CD14-positive monocyte (primary cell): ENCODE measurements around the gene GPR183. TPM values are rescaled to one million over a fixed set of nuclear protein-coding genes. Genes with fewer than 3 reads are reported as not detected.
A peak's percentile ranks its signal among the peaks of the same experiment; 100 is the strongest.

ENCODE experiments used
- DNase-seq, 3 donors: peaks; one replicate each; pipeline ENCODE4 v3.0.0-alpha.2; 2011 to 2022
- H2AFZ ChIP-seq: 2 replicates; pipeline ENCODE4 v1.6.0; 2012; ENCODE audit warnings: mild to moderate bottlenecking, low read depth, low read length, inconsistent platforms; ENCODE audit not compliant: insufficient read depth, poor library complexity, severe bottlenecking
- H3K27ac ChIP-seq, 2 donors: 1 replicate in 1 of 2; 2 replicates in 1 of 2; pipeline ENCODE4 v1.5.1; 2012 to 2013; ENCODE audit warnings: low read length in 2 of 2, control low read depth in 1 of 2, inconsistent platforms in 1 of 2, low read depth in 1 of 2, mild to moderate bottlenecking in 1 of 2
- H3K27me3 ChIP-seq, 2 donors: one replicate each; pipeline versions ENCODE4 v1.6.0 to v1.6.1; 2011 to 2013; ENCODE audit warnings: low read length in 2 of 2; ENCODE audit not compliant: control insufficient read depth in 2 of 2, insufficient read depth in 2 of 2
- H3K36me3 ChIP-seq, 2 donors: replicated peaks in 1 of 2; 1 replicate in 1 of 2; 2 replicates in 1 of 2; pipeline versions ENCODE4 v1.5.1 to v1.6.1; 2012 to 2013; ENCODE audit warnings: low read length in 2 of 2, control low read depth in 1 of 2, inconsistent platforms in 1 of 2, mild to moderate bottlenecking in 1 of 2; ENCODE audit not compliant: insufficient read depth in 2 of 2, control insufficient read depth in 1 of 2
- H3K4me1 ChIP-seq, 2 donors: 1 replicate in 1 of 2; 2 replicates in 1 of 2; pipeline versions ENCODE4 v1.5.1 to v1.6.1; 2012 to 2013; ENCODE audit warnings: low read length in 2 of 2, control low read depth in 1 of 2, inconsistent platforms in 1 of 2, mild to moderate bottlenecking in 1 of 2, moderate library complexity in 1 of 2; ENCODE audit not compliant: insufficient read depth in 2 of 2, control insufficient read depth in 1 of 2
- H3K4me2 ChIP-seq: replicated peaks from 2 replicates; pipeline ENCODE3; 2012; ENCODE audit warnings: low read length, moderate library complexity, mild to moderate bottlenecking; ENCODE audit not compliant: poor library complexity, severe bottlenecking; ENCODE audit errors: extremely low read depth
- H3K4me3 ChIP-seq, 3 experiments: fragments of 200-600 bp in 1 of 3; sonication (generic) in 1 of 3; replicated peaks in 1 of 3; 1 replicate in 2 of 3; 2 replicates in 1 of 3; pipeline ENCODE4 v1.5.1; 2011 to 2013; ENCODE audit warnings: low read length in 3 of 3, mild to moderate bottlenecking in 3 of 3, control low read depth in 2 of 3, low read depth in 2 of 3, inconsistent platforms in 1 of 3, moderate library complexity in 1 of 3
- H3K79me2 ChIP-seq: 2 replicates; pipeline ENCODE4 v1.6.0; 2012; ENCODE audit warnings: mild to moderate bottlenecking, control low read depth, inconsistent platforms, low read length, moderate library complexity; ENCODE audit not compliant: insufficient read depth
- H3K9ac ChIP-seq: 2 replicates; pipeline ENCODE4 v1.6.0; 2017; ENCODE audit warnings: low read length, mild to moderate bottlenecking; ENCODE audit not compliant: insufficient read depth, poor library complexity, severe bottlenecking
- H3K9me3 ChIP-seq, 2 donors: replicated peaks in 1 of 2; 1 replicate in 1 of 2; 2 replicates in 1 of 2; pipeline versions ENCODE4 v1.5.1 to v1.6.1; 2012 to 2013; ENCODE audit warnings: low read length in 2 of 2, control low read depth in 1 of 2; ENCODE audit not compliant: control insufficient read depth in 1 of 2, insufficient read depth in 1 of 2
- H4K20me1 ChIP-seq: 2 replicates; pipeline ENCODE4 v1.6.0; 2012; ENCODE audit warnings: mild to moderate bottlenecking, low read length, control low read depth, moderate library complexity; ENCODE audit not compliant: insufficient read depth
- H3K27ac Mint-ChIP-seq, 7 donors: one replicate each; pipeline ENCODE4 v1.8.0; 2020; ENCODE audit warnings: mild to moderate bottlenecking in 7 of 7, mixed read lengths in 7 of 7, moderate library complexity in 6 of 7, inconsistent platforms in 2 of 7
- H3K27me3 Mint-ChIP-seq, 3 donors: one replicate each; pipeline ENCODE4 v1.8.0; 2021 to 2022; ENCODE audit warnings: low read depth in 3 of 3, mild to moderate bottlenecking in 3 of 3, mixed read lengths in 3 of 3, moderate library complexity in 3 of 3, inconsistent platforms in 1 of 3
- H3K36me3 Mint-ChIP-seq, 2 donors: one replicate each; pipeline ENCODE4 v1.8.0; 2020; ENCODE audit warnings: mixed read lengths in 2 of 2, inconsistent platforms in 1 of 2, mild to moderate bottlenecking in 1 of 2
- H3K4me1 Mint-ChIP-seq: one replicate; pipeline ENCODE4 v1.8.0; 2020; ENCODE audit warnings: mild to moderate bottlenecking, mixed read lengths
- H3K4me3 Mint-ChIP-seq, 2 donors: one replicate each; pipeline ENCODE4 v1.8.0; 2020; ENCODE audit warnings: mild to moderate bottlenecking in 2 of 2, mixed read lengths in 2 of 2, moderate library complexity in 1 of 2
- H3K9me3 Mint-ChIP-seq, 7 donors: one replicate each; pipeline ENCODE4 v1.8.0; 2020 to 2022; ENCODE audit warnings: mixed read lengths in 7 of 7, mild to moderate bottlenecking in 6 of 7, moderate library complexity in 6 of 7, inconsistent platforms in 2 of 7
- WGBS: methylation state at CpG from one replicate; pipeline ENCODE4 v1.1.5; 2013; ENCODE audit warnings: missing lambda C conversion rate; ENCODE audit not compliant: insufficient coverage; 5-methylcytosine and 5-hydroxymethylcytosine counted together
- intact Hi-C, 2 donors: fragments of 100-400 bp; cut with micrococcal nuclease; formaldehyde crosslinking; loops; one replicate each; pipeline versions ENCODE4 v1.15.0 to v1.15.1; 2023
- polyA plus RNA-seq, 3 donors: library from polyadenylated mRNA; depleted of rRNA in 1 of 3; unstranded in 2 of 3; stranded (reverse) in 1 of 3; fragments of 300-500 nt in 2 of 3; fragments of >200 nt in 1 of 3; fragmentation: Illumina TruSeq in 2 of 3; gene quantifications; 1 replicate in 2 of 3; 2 replicates in 1 of 3; pipeline ENCODE4 v1.2.3, GENCODE V29; 2012 to 2021
- TF ChIP-seq, protein P1 (sequence below): fragments of 200-600 bp; IDR thresholded peaks from one replicate; pipeline ENCODE4 v1.8.0; 2022; ENCODE audit warnings: antibody characterized with exemption, mild to moderate bottlenecking

The GPR183 gene
- polyA plus RNA-seq, 3 donors, result 190 to 459 (median 288) TPM

DNA sequence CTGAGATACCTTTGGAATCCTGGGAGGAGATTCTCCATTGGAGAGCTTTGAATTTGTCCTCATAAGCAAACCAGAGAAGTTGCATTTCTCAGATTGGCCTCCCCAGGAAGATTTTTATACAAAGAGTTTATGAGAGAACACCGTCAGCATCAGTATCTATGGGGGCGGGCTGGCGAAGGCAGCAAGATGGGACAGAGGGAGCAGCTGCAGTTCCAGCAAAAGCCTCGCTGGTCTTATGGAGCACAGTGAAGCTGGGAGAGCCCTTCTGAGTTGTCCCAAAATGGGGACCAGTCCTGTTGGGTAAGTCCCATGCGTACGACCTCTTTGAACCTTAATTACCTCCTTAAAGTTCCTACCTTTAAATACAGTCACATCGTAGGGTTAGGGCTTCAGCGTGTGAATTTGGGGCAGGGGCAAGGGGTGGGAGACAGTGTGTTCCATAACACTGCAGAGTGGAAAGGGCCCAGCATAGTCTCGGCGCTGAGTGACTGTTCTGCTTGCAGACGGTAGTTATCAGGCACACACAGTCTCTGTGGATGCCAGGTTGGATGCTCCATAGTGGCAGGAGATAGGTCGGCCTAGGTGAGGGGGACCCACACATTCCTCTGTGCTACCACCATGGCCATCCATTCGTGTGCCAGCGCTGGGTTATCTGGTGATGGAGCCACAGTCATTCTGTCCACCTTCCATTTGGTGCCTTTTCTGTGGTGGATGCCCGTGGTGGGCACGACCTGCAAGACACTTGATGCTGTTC lies 34.9 kb upstream of the GPR183 start:
- Histone ChIP-seq H3K4me2 (no peak overlapping the region), H3K27me3 (no peaks in the 10 kb centered on the region), H4K20me1 (no peaks in the 10 kb centered on the region), H3K9me3 (no peaks in the 10 kb centered on the region), H3K36me3 (peaks cover 52 to 80% of the 10 kb centered on the region in 2 donors), H3K9ac (no peak overlapping the region), H3K79me2 (peaks cover 6% of the 10 kb centered on the region), H2AFZ (no peak overlapping the region), H3K4me3 (no peak overlapping the region), H3K27ac (no peak overlapping the region), H3K4me1 (peaks cover 9 to 13% of the 10 kb centered on the region in 2 donors)
- TF ChIP-seq, protein P1, sequence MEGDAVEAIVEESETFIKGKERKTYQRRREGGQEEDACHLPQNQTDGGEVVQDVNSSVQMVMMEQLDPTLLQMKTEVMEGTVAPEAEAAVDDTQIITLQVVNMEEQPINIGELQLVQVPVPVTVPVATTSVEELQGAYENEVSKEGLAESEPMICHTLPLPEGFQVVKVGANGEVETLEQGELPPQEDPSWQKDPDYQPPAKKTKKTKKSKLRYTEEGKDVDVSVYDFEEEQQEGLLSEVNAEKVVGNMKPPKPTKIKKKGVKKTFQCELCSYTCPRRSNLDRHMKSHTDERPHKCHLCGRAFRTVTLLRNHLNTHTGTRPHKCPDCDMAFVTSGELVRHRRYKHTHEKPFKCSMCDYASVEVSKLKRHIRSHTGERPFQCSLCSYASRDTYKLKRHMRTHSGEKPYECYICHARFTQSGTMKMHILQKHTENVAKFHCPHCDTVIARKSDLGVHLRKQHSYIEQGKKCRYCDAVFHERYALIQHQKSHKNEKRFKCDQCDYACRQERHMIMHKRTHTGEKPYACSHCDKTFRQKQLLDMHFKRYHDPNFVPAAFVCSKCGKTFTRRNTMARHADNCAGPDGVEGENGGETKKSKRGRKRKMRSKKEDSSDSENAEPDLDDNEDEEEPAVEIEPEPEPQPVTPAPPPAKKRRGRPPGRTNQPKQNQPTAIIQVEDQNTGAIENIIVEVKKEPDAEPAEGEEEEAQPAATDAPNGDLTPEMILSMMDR, result no peak
- Mint-ChIP-seq H3K27ac (peak overlapping the region in 6 of 7 donors; percentile 30 to 81 (median 62)), H3K27me3 (peaks cover 0 to 1% (median 0%) of the 10 kb centered on the region in 3 donors), H3K9me3 (no peaks in the 10 kb centered on the region), H3K4me1 (peaks cover 27% of the 10 kb centered on the region), H3K4me3 (no peak overlapping the region), H3K36me3 (peaks cover 83 to 90% of the 10 kb centered on the region in 2 donors)
- intact Hi-C loops, result no loop called here
- no peak for DNase-seq
- 98% methylated on average over 11 of the region's 16 CpGs for WGBS

DNA sequence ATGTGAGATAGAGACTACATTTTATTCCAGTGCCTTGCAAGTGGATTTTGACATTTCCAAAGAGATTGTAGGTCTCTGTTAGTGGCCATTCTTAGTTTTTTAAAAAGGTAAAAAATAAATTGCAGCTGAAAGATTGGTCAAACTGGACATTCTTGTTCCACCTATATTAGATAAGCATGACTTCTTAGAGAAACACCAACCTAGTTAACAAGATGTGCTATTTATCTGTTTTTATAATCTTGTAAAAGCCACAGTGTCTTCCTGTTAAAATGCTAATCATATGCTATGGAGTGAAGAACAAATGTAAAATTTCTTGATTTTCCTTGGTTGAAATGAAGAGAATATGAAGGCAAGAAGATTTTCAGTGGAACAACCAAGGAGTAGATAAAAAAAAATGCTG lies 33.4 kb upstream of the GPR183 start:
- H3K36me3 Mint-ChIP-seq, result peaks cover 78 to 87% of the 10 kb centered on the region in 2 donors
- no peaks in the 10 kb centered on the region for H4K20me1 ChIP-seq
- no peaks in the 10 kb centered on the region for H3K9me3 ChIP-seq
- H3K27ac ChIP-seq, result peak overlapping the region in 1 of 2 donors; percentile 51
- no peak overlapping the region for H3K4me2 ChIP-seq
- no peaks in the 10 kb centered on the region for H3K9me3 Mint-ChIP-seq
- H3K27me3 ChIP-seq, result no peaks in the 10 kb centered on the region
- peaks cover 43 to 65% of the 10 kb centered on the region in 2 donors for H3K36me3 ChIP-seq
- H3K4me1 Mint-ChIP-seq, result peaks cover 26% of the 10 kb centered on the region
- no peak overlapping the region for H3K9ac ChIP-seq
- H3K27ac Mint-ChIP-seq, result peak overlapping the region in 3 of 7 donors; percentile 55 to 82 (median 64)
- H2AFZ ChIP-seq, result no peak overlapping the region
- H3K4me3 ChIP-seq, result no peak overlapping the region
- no peak for DNase-seq
- H3K79me2 ChIP-seq, result peaks cover 6% of the 10 kb centered on the region
- no peak overlapping the region for H3K4me3 Mint-ChIP-seq
- H3K27me3 Mint-ChIP-seq, result peaks cover 0 to 1% (median 0%) of the 10 kb centered on the region in 3 donors
- TF ChIP-seq, protein P1, result no peak
- peaks cover 9 to 13% of the 10 kb centered on the region in 2 donors for H3K4me1 ChIP-seq
- intact Hi-C loops, result no loop called here
